Breast epithelium (tissue), 3 donors: ENCODE data around the gene ZNF362.

Experiments
- CTCF ChIP-seq, 3 donors: fragments of 450-650 bp; IDR thresholded peaks; one replicate each; pipeline ENCODE4 v1.5.1; 2016 to 2017; ENCODE audit warnings: antibody characterized with exemption in 3 of 3, mild to moderate bottlenecking in 3 of 3, moderate library complexity in 3 of 3
- POLR2A ChIP-seq: fragments of 450-650 bp; IDR thresholded peaks from one replicate; pipeline ENCODE4 v1.6.1; 2016; ENCODE audit warnings: antibody characterized with exemption, mild to moderate bottlenecking, moderate library complexity

DNA sequence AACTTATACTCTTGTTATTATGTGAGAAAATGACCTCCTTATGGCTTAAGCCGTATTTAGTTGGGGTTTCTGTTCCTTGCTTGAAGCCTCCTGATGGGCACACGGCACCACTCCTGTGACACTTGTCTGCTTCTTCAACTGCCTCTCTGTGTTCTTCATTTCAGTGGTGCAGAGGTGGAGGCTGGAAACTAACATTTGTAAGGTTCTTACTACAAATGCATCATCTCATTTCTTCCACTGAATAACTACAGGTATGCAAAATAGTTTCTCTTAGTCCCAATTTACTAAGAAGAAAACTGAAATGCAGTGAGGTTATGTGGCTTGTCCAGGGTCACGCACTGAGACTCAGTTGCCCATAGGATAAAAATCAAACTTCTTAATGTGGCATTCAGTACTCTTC lies 23.6 kb upstream of the ZNF362 start:
- TF ChIP-seq CTCF (IDR thresholded peaks at IDR 0.05) = no peak
- no peak for TF ChIP-seq POLR2A
